Measurements from ENCODE around the gene MINDY3.

MINDY3 gene

DNA sequence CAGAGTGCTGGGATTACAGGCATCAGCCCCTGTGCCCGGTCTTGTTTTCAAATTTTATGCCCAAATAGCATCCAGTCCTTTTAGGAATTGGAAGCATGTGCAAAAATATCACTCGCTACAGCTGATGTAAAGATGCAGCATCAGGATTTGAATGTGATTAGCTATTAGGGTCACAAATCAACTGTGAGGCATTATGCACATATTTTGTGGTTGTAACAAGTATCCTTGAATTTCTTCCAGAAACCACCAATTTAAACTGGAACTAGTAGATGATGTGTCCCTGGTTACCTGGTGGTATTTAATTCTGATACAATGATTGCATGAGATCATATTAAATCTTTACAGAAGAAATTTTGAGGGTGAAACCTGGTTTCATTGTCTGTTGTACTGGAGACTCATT is 99.6 kb downstream of the MINDY3 start:
- no peak overlapping the region for H3K27ac Mint-ChIP-seq
- no peaks in the 10 kb centered on the region for H3K4me1 Mint-ChIP-seq
- H3K9me3 Mint-ChIP-seq: no peaks in the 10 kb centered on the region
- no peak overlapping the region for H3K4me3 Mint-ChIP-seq
- no peak for DNase-seq
- H3K27me3 Mint-ChIP-seq (ENCODE audit: low read depth, poor library complexity): peaks cover 14% of the 10 kb centered on the region
- no peaks in the 10 kb centered on the region for H3K36me3 Mint-ChIP-seq (ENCODE audit: low read depth)
- TF ChIP-seq, protein P1, sequence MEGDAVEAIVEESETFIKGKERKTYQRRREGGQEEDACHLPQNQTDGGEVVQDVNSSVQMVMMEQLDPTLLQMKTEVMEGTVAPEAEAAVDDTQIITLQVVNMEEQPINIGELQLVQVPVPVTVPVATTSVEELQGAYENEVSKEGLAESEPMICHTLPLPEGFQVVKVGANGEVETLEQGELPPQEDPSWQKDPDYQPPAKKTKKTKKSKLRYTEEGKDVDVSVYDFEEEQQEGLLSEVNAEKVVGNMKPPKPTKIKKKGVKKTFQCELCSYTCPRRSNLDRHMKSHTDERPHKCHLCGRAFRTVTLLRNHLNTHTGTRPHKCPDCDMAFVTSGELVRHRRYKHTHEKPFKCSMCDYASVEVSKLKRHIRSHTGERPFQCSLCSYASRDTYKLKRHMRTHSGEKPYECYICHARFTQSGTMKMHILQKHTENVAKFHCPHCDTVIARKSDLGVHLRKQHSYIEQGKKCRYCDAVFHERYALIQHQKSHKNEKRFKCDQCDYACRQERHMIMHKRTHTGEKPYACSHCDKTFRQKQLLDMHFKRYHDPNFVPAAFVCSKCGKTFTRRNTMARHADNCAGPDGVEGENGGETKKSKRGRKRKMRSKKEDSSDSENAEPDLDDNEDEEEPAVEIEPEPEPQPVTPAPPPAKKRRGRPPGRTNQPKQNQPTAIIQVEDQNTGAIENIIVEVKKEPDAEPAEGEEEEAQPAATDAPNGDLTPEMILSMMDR (IDR thresholded peaks at IDR 0.05): no peak

DNA sequence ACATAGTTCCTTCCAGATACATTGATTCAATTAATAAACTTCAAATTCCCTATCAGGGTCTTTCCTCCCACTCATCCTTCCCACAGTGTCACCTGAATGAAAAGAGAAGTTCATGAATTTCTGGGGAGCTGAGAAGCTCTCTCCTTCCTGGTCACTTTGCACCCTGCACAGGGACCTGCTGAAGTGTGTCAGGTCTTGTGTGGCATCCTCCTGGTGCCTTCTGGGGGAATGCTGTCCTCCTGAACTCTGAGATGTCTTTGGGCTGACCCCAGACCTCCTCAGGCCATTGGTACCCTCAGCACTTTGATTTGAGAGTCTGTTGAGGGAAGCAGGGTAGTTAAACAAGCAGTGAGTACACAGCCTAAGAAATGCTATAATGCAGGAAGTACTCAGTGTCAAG is 101.0 kb downstream of the MINDY3 start:
- Mint-ChIP-seq H3K27ac (no peak overlapping the region), H3K27me3 (ENCODE audit: low read depth, poor library complexity) (peaks cover 14% of the 10 kb centered on the region), H3K9me3 (no peaks in the 10 kb centered on the region), H3K36me3 (ENCODE audit: low read depth) (no peaks in the 10 kb centered on the region), H3K4me3 (no peak overlapping the region), H3K4me1 (no peaks in the 10 kb centered on the region)
- TF ChIP-seq, protein P1 (IDR thresholded peaks at IDR 0.05): no peak
- DNase-seq: no peak

DNA sequence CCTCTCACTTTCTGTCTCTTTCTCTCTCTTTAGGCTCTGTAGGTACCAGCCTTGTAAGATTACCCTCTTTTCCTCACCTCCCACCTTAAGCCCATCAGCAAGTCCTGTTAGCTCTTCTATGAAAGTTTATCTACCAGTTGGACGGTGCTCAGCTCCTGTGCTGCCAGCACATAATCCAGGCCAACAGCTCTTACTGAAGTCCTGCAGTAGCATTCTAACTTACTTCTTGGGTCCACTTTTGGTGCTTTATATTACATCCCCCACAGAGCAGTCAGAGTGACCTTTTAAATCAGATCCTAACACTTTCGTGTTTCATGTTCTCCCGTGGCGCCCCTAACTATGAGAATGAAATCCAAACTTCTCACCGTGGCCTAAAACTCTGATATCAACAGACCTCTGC is 101.7 kb downstream of the MINDY3 start:
- TF ChIP-seq, protein P1 (IDR thresholded peaks at IDR 0.05): no peak
- no peaks in the 10 kb centered on the region for H3K4me1 Mint-ChIP-seq
- no peak overlapping the region for H3K4me3 Mint-ChIP-seq
- DNase-seq: no peak
- no peak overlapping the region for H3K27ac Mint-ChIP-seq
- H3K27me3 Mint-ChIP-seq (ENCODE audit: low read depth, poor library complexity): peaks cover 14% of the 10 kb centered on the region
- H3K36me3 Mint-ChIP-seq (ENCODE audit: low read depth): no peaks in the 10 kb centered on the region
- H3K9me3 Mint-ChIP-seq: no peaks in the 10 kb centered on the region

DNA sequence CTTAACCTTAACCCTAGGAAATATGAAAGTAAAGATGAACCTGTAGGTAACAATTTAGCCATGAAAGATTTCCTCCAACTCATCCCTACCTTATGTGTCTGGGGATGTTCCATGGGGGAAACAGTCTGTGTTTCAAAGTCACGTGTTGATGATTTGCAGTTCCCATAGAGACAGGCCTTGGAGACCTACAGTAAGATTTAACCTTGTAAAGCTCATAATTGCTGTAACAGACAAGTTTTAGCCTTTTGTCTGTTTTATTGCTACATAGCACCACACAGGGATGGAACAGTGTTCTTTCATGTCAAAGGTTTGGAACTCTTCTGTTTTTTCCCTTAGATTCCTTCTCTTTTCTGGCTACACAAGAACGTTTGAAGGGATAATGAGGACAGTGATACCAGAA is 105.4 kb downstream of the MINDY3 start:
- TF ChIP-seq, protein P1 (IDR thresholded peaks at IDR 0.05): no peak
- Mint-ChIP-seq H3K27me3 (ENCODE audit: low read depth, poor library complexity) (peaks cover 14% of the 10 kb centered on the region), H3K4me1 (no peaks in the 10 kb centered on the region), H3K27ac (no peak overlapping the region), H3K36me3 (ENCODE audit: low read depth) (no peaks in the 10 kb centered on the region), H3K9me3 (no peaks in the 10 kb centered on the region), H3K4me3 (no peak overlapping the region)
- no peak for DNase-seq

DNA sequence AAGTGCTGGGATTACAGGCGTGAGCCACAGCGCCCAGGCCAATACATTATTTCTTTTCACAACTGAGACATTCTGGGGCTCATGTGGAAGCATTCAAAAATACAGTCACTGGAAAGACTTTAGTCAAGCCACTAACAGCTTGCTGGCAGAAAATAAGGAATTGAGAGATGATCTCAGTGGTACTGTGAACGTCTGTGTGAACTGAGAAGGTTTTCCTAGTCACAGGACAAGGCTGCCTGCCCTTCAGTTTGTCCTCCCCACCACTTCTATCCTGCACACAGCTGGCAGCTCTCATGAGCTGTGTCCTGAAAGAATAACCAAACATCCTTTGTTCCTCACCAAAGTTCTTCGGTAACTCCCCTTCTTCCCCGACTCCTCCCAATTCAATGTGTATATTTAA is 109.3 kb downstream of the MINDY3 start:
- TF ChIP-seq, protein P1 (IDR thresholded peaks at IDR 0.05): no peak
- no peak for DNase-seq
- no peak overlapping the region for H3K27ac Mint-ChIP-seq
- peaks cover under 1% of the 10 kb centered on the region for H3K27me3 Mint-ChIP-seq (ENCODE audit: low read depth, poor library complexity)
- peaks cover 17% of the 10 kb centered on the region for H3K4me1 Mint-ChIP-seq
- no peaks in the 10 kb centered on the region for H3K36me3 Mint-ChIP-seq (ENCODE audit: low read depth)
- no peak overlapping the region for H3K4me3 Mint-ChIP-seq
- H3K9me3 Mint-ChIP-seq: no peaks in the 10 kb centered on the region

DNA sequence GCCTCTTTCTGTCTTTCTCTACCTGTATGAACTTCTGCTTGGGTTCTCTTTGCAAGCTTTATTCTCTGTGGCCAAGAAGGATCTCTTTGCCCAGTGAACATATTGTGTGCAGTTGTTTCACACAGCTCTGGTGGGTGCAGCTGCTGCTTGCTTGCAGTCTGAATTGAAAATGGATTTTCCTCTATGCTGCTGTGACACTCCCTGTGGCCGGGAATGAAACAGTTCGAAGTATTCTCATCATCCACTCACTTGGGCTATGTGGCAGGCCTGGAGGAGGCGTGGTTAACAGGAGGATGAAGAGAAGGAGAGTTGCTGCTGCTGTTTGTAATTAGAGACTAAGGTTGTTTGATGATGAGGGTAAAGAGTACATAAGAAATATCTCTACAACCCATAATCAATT is 112.2 kb downstream of the MINDY3 start:
- DNase-seq: no peak
- H3K27me3 Mint-ChIP-seq (ENCODE audit: low read depth, poor library complexity): no peaks in the 10 kb centered on the region
- no peak overlapping the region for H3K4me3 Mint-ChIP-seq
- TF ChIP-seq, protein P1 (IDR thresholded peaks at IDR 0.05): no peak
- H3K4me1 Mint-ChIP-seq: peaks cover 30% of the 10 kb centered on the region
- no peak overlapping the region for H3K27ac Mint-ChIP-seq
- H3K36me3 Mint-ChIP-seq (ENCODE audit: low read depth): no peaks in the 10 kb centered on the region
- no peaks in the 10 kb centered on the region for H3K9me3 Mint-ChIP-seq

Data from nephron progenitor cell (in vitro differentiated cells).